ENCODE measurements around the gene SYNE1. TPM values are rescaled to one million over a fixed set of nuclear protein-coding genes. Genes with fewer than 3 reads are reported as not detected.

SYNE1 gene
- total and polyA plus RNA-seq, 11 donors: 25.0 to 178 (median 112) TPM

DNA sequence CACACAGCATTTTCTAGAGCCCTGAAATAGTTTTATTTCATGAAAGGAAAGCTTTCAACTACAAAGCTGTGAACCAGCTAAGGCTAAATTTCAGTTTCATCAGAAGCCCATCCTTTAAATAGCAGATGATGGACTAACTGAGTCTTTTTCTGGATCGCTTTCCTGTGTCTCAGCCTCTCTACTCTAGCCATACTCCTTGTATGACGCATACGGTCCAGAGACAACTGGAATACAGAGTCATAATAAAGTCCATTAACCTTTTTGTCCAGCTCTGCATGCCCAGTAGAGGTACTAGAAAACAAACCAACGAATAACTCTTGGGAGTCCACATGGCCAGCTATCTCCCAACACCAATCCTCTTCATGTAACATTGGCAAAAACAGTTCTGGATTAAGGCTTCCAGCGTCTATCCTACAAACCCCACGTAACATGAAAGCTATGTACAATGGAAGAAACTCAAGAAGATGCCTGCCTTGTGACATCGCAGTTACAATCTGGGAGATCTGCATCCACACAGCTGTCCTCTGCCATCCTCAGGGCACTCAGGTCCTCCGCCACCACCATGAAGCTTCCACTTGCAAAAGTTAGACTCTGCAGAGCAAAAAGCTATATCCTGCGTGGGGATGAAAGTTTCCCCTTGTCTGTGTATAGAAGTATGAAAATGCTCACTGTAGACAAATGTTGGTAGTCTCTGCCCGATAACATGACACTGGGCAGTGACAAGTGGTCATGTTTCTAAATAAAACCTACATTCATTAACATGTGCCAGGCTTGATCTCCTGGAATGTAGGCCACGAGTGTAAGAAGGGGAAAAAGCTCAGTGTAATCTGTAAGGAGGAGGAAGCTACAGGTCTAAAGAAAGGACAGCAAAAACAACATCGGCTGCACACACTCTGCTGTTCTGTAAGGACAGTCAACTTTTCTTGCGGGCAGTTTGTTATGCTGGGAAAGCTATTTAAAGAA, 469.2 kb downstream of the SYNE1 start:
- intact Hi-C loops (cut with DNase I): loop anchor here in 1 of 10 donors (5.0 kb wide), 1 partner anchor 104 kb away; no protein-coding TSS in a partner anchor
- Histone ChIP-seq H3K27ac (peak overlapping the region; percentile 75 to 95 (median 84)), H3K4me1 (peaks cover 0 to 26% (median 10%) of the 10 kb centered on the region in 12 donors), H3K4me3 (peak overlapping the region in 11 of 12 donors; percentile 8 to 54 (median 48)), H3K36me3 (peaks cover 0 to 81% (median 54%) of the 10 kb centered on the region in 9 donors), H3K27me3 (no peaks in the 10 kb centered on the region), H3K9me3 (no peaks in the 10 kb centered on the region)
- peak; percentile 81 to 85 (median 84) for ATAC-seq
- 43 to 58% (median 54%) methylated on average over 13 of the region's 13 CpGs for WGBS, 4 donors
- TF ChIP-seq POLR2A (IDR thresholded peaks at IDR 0.05) (peak in 1 of 2 donors; percentile 16), CTCF (IDR thresholded peaks at IDR 0.05) (no peak)
- no peak for DNase-seq

DNA sequence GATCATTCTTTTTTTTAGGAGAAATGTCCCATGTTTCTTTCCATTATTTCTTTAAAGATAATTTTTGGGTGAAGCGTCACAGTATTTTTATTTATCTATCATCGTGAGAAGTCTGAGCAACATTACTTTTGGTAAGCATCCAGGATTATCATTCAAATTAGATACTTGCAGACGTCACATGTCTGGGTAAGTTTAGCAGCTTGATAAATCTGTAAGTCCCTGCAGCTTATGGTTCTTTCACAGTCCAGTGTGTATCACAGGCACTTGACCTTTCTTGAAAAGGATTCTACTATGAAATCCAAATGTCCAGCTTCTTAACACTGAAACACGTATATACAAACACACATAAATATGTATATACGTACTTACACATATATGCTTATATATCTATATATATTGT, 470.3 kb downstream of the SYNE1 start:
- Histone ChIP-seq H3K27ac (peak overlapping the region; percentile 75 to 95 (median 84)), H3K4me3 (peak overlapping the region in 10 of 12 donors; percentile 25 to 54 (median 49)), H3K4me1 (peaks cover 0 to 17% (median 7%) of the 10 kb centered on the region in 12 donors), H3K9me3 (no peaks in the 10 kb centered on the region), H3K36me3 (peaks cover 0 to 81% (median 56%) of the 10 kb centered on the region in 9 donors), H3K27me3 (no peaks in the 10 kb centered on the region)
- no peak for DNase-seq
- WGBS, 4 donors: 38 to 55% (median 46%) methylated on average over 5 of the region's 5 CpGs
- TF ChIP-seq CTCF (IDR thresholded peaks at IDR 0.05) (no peak), POLR2A (IDR thresholded peaks at IDR 0.05) (no peak)
- intact Hi-C loops (cut with DNase I): loop anchor here in 1 of 10 donors (5.0 kb wide), 1 partner anchor 105 kb away; no protein-coding TSS in a partner anchor
- ATAC-seq: peak; percentile 58 to 70 (median 65)

- TF ChIP-seq POLR2A (IDR thresholded peaks at IDR 0.05) (no peak), CTCF (IDR thresholded peaks at IDR 0.05) (no peak)
- 46 to 57% (median 49%) methylated on average over 4 of the region's 4 CpGs for WGBS, 4 donors
- intact Hi-C loops (cut with DNase I): loop anchor here in 1 of 10 donors (5.0 kb wide), 1 partner anchor 106 kb away; no protein-coding TSS in a partner anchor
- no peak for ATAC-seq
- Histone ChIP-seq H3K4me3 (peak overlapping the region in 9 of 12 donors; percentile 37 to 54 (median 50)), H3K27me3 (no peaks in the 10 kb centered on the region), H3K36me3 (peaks cover 0 to 81% (median 56%) of the 10 kb centered on the region in 9 donors), H3K9me3 (no peaks in the 10 kb centered on the region), H3K27ac (peak overlapping the region in 11 of 12 donors; percentile 75 to 95 (median 85)), H3K4me1 (peaks cover 0 to 13% (median 4%) of the 10 kb centered on the region in 12 donors)
- DNase-seq: no peak
These were observed 470.7 kb downstream of the SYNE1 start for GRCh38 chr6:152166497-152166896.

DNA sequence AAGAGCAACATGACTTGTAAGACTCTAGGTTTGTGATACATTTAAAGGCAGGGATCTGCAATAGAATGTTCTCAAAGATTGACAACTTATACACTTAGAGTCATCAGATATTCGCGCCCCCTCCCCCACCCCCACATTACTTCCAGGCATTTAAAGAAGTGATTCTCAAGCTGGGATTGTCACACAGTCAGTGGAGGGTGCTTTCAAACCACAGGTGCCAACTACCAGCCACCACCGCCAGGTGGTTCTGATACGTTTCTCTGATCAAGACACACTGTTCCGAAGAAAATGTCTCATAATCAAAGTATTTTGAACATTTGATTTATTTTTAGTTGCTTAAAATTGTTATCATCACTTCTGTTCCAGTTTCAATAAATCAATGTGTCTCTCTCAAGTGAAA, 472.2 kb downstream of the SYNE1 start:
- no peak overlapping the region for H3K4me3 ChIP-seq

More for the DNA sequence above, 472.2 kb downstream of the SYNE1 start:
- ATAC-seq: no peak
- peaks cover 0 to 7% (median 3%) of the 10 kb centered on the region in 12 donors for H3K4me1 ChIP-seq
- peaks cover 0 to 82% (median 61%) of the 10 kb centered on the region in 9 donors for H3K36me3 ChIP-seq
- TF ChIP-seq CTCF (IDR thresholded peaks at IDR 0.05): peak in 4 of 12 donors; percentile 7 to 22 (median 14)
- TF ChIP-seq POLR2A (IDR thresholded peaks at IDR 0.05): no peak
- intact Hi-C loops (cut with DNase I): loop anchor here in 1 of 10 donors (5.0 kb wide), 1 partner anchor 107 kb away; no protein-coding TSS in a partner anchor
- DNase-seq: no peak
- no peaks in the 10 kb centered on the region for H3K9me3 ChIP-seq
- WGBS, 4 donors: 55 to 73% (median 69%) methylated on average over 5 of the region's 5 CpGs
- peak overlapping the region in 6 of 12 donors; percentile 5 to 91 (median 49) for H3K27ac ChIP-seq
- H3K27me3 ChIP-seq: no peaks in the 10 kb centered on the region

Data from heart left ventricle (tissue), 16 donors.